Subcutaneous adipose tissue (tissue), 4 donors: Measurements from ENCODE around the gene TCFL5. TPM values are rescaled to one million over a fixed set of nuclear protein-coding genes. Genes with fewer than 3 reads are reported as not detected.

Experiments
- CTCF ChIP-seq: fragments of 450-650 bp; IDR thresholded peaks from one replicate; pipeline ENCODE4 v1.5.1; 2016; ENCODE audit warnings: low read depth, mild to moderate bottlenecking, control low read depth, antibody characterized with exemption, moderate library complexity
- total RNA-seq, 4 donors: library from RNA; depleted of rRNA; stranded (reverse); fragments of >200 nt; gene quantifications; one replicate each; pipeline ENCODE4 v1.1.0, GENCODE V29; 2016

Gene TCFL5
- total RNA-seq, 4 donors from 2014 or later, result 7.6 to 13.8 (median 10.8) TPM

- no peak for TF ChIP-seq CTCF
Observed at GRCh38 chr20:62872184-62872847, 10.7 kb upstream of the TCFL5 start.

GRCh38 chr20:62864207-62864606 lies 2.6 kb upstream of the TCFL5 start:
- no peak for TF ChIP-seq CTCF

- TF ChIP-seq CTCF, result no peak
Observed at GRCh38 chr20:62860924-62861691, 514 bp downstream of the TCFL5 start.

- no peak for TF ChIP-seq CTCF
Observed at GRCh38 chr20:62860391-62860923, 1.2 kb downstream of the TCFL5 start.

- no peak for TF ChIP-seq CTCF
Observed at GRCh38 chr20:62859721-62860120, 1.9 kb downstream of the TCFL5 start.

- no peak for TF ChIP-seq CTCF
Observed at GRCh38 chr20:62858058-62858830, 3.4 kb downstream of the TCFL5 start.
